Naive thymus-derived CD4-positive, alpha-beta T cell (primary cell): ENCODE data around the gene SEC22A. TPM values are rescaled to one million over a fixed set of nuclear protein-coding genes. Genes with fewer than 3 reads are reported as not detected.
A peak's percentile ranks its signal among the peaks of the same experiment; 100 is the strongest.

ENCODE experiments used
- ATAC-seq: fragments of 150-1000 bp; cut with Tn5 transposase; 2 replicates; pipeline ENCODE4 v1.10.0; 2021; ENCODE audit warnings: mild to moderate bottlenecking, moderate library complexity
- CTCF ChIA-PET: fragments of 350-600 bp; sonication (Branson Sonifier 250); formaldehyde crosslinking; loops from one replicate; lab custom pipeline; 2021; ENCODE audit warnings: antibody characterized with exemption; lab: Charles Lee
- POLR2A ChIA-PET: fragments of 350-600 bp; sonication (Branson Sonifier 250); formaldehyde crosslinking; loops from one replicate; lab custom pipeline; 2021; ENCODE audit warnings: antibody characterized with exemption, inconsistent platforms; lab: Charles Lee
- DNase-seq, 9 donors: peaks; one replicate each; pipeline versions ENCODE4 v3.0.0 to v3.0.0-alpha.2; 2020 to 2022; ENCODE audit warnings: mixed read lengths in 1 of 9
- H3K27ac ChIP-seq: one replicate; pipeline ENCODE4 v1.7.0; 2013; ENCODE audit warnings: mild to moderate bottlenecking, low read depth, low read length, moderate library complexity
- H3K27me3 ChIP-seq, 2 donors: one replicate each; pipeline ENCODE4 v1.7.0; 2013; ENCODE audit warnings: low read length in 2 of 2, mild to moderate bottlenecking in 2 of 2, moderate library complexity in 2 of 2; ENCODE audit not compliant: control insufficient read depth in 2 of 2, insufficient read depth in 2 of 2
- H3K36me3 ChIP-seq, 3 experiments: 1 replicate in 2 of 3; 2 replicates in 1 of 3; pipeline ENCODE4 v1.7.0; 2013; ENCODE audit warnings: low read length in 3 of 3, mild to moderate bottlenecking in 3 of 3, moderate library complexity in 1 of 3; ENCODE audit not compliant: insufficient read depth in 3 of 3, control insufficient read depth in 2 of 3
- H3K4me1 ChIP-seq, 2 donors: one replicate each; pipeline ENCODE4 v1.7.0; 2013; ENCODE audit warnings: low read length in 2 of 2, mild to moderate bottlenecking in 2 of 2, moderate library complexity in 1 of 2; ENCODE audit not compliant: control insufficient read depth in 2 of 2, insufficient read depth in 2 of 2
- H3K4me3 ChIP-seq: 2 replicates; pipeline ENCODE4 v1.7.0; 2013; ENCODE audit warnings: mild to moderate bottlenecking, low read length
- H3K9me3 ChIP-seq, 3 experiments: 1 replicate in 2 of 3; 2 replicates in 1 of 3; pipeline ENCODE4 v1.7.0; 2013; ENCODE audit warnings: low read length in 3 of 3; ENCODE audit not compliant: control insufficient read depth in 2 of 3
- H3K27ac Mint-ChIP-seq, 9 donors: one replicate each; pipeline ENCODE4 v1.8.0; 2020 to 2022; ENCODE audit warnings: mixed read lengths in 9 of 9, mild to moderate bottlenecking in 8 of 9, moderate library complexity in 5 of 9, inconsistent platforms in 2 of 9
- H3K27me3 Mint-ChIP-seq, 5 donors: one replicate each; pipeline ENCODE4 v1.8.0; 2021 to 2022; ENCODE audit warnings: mixed read lengths in 5 of 5, mild to moderate bottlenecking in 1 of 5
- H3K36me3 Mint-ChIP-seq, 5 donors: one replicate each; pipeline ENCODE4 v1.8.0; 2020 to 2022; ENCODE audit warnings: mixed read lengths in 5 of 5, mild to moderate bottlenecking in 3 of 5, inconsistent platforms in 1 of 5
- H3K4me1 Mint-ChIP-seq, 7 donors: one replicate each; pipeline ENCODE4 v1.8.0; 2020 to 2022; ENCODE audit warnings: mixed read lengths in 7 of 7, mild to moderate bottlenecking in 3 of 7, inconsistent platforms in 1 of 7
- H3K4me3 Mint-ChIP-seq, 10 donors: one replicate each; pipeline ENCODE4 v1.8.0; 2020 to 2022; ENCODE audit warnings: mild to moderate bottlenecking in 10 of 10, mixed read lengths in 10 of 10, moderate library complexity in 6 of 10, inconsistent platforms in 2 of 10
- H3K9me3 Mint-ChIP-seq, 11 donors: one replicate each; pipeline ENCODE4 v1.8.0; 2020 to 2022; ENCODE audit warnings: mixed read lengths in 11 of 11, mild to moderate bottlenecking in 4 of 11, inconsistent platforms in 1 of 11, moderate library complexity in 1 of 11
- intact Hi-C, 2 donors: fragments of 100-400 bp; cut with micrococcal nuclease; formaldehyde crosslinking; loops; one replicate each; pipeline ENCODE4 v1.15.1; 2023
- polyA plus RNA-seq, 2 donors: library from polyadenylated mRNA; unstranded; fragments of 300-500 nt; fragmentation: Illumina TruSeq; gene quantifications; one replicate each; pipeline ENCODE4 v1.2.3, GENCODE V29; 2021
- total RNA-seq, 6 experiments: library from RNA in 5 of 6; stranded (reverse) in 5 of 6; gene quantifications; 1 replicate in 5 of 6; 2 replicates in 1 of 6; pipeline ENCODE4 v1.2.3 and lab custom pipeline; 2021 to 2026

The SEC22A gene
- total and polyA plus RNA-seq, 7 experiments from 2014 or later: 14.0 to 20.1 (median 16.1) TPM

DNA sequence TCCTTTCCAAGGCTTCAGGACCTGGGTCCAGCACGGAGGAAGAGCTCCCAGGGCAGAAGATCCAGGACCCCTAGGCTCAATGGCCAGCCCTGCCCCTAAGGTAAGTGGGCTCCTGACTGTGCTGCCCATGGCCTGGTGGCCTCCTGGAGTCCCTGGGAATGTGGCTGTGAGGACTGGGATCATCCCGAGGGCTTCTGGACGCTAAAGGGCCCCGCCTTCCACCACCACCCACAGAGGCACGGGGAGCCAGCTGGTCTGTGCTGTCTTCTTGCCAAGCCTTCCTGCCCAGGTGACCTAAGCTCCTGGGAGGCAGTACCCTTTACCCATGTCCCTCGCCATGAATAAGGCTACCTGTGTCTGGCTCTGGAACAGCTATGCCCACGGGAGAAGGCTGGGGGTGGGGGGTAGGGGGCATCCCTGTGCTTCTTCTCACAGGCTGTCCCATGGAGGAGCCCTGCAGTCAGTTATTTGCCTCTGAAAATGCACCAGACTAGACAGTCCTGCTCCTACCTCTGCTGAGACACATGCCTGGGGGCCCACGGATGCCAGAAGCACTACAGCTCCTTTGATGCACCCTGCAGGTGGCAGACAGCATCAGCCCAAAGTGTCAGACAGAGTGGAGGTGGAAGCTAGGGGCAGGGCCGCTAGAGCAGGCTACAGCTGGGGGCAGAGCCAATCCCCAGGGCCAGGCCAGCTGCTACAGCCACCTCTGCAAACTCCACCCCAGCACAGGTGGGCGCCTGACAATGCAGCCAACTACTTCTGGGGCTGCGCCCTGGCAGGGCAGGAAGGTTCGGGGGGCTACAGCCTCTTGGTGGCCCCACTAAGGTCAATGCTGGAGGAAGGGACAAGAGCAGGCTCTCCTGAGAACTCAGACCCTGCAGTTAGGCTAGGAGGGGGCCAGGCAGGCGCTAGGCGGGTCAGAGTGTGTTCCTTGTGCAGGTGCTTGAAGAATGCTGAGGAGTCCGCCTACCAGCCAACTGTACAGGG lies 90.9 kb downstream of the SEC22A start:
- Mint-ChIP-seq H3K4me1 (peaks cover 0 to 3% (median 0%) of the 10 kb centered on the region in 7 donors), H3K9me3 (peaks cover 0 to 1% (median 0%) of the 10 kb centered on the region in 11 donors), H3K27ac (no peak overlapping the region), H3K36me3 (no peaks in the 10 kb centered on the region), H3K27me3 (peaks cover 0 to 33% (median 0%) of the 10 kb centered on the region in 5 donors), H3K4me3 (no peak overlapping the region)
- intact Hi-C loops: no loop called here
- H3K4me3 ChIP-seq: no peak overlapping the region
- no peaks in the 10 kb centered on the region for H3K36me3 ChIP-seq
- H3K27ac ChIP-seq: no peak overlapping the region
- H3K9me3 ChIP-seq: no peaks in the 10 kb centered on the region
- no peak for DNase-seq
- no peaks in the 10 kb centered on the region for H3K4me1 ChIP-seq
- no peaks in the 10 kb centered on the region for H3K27me3 ChIP-seq
- ChIA-PET POLR2A (no interaction called here), CTCF (no interaction called here)
- ATAC-seq: no peak

DNA sequence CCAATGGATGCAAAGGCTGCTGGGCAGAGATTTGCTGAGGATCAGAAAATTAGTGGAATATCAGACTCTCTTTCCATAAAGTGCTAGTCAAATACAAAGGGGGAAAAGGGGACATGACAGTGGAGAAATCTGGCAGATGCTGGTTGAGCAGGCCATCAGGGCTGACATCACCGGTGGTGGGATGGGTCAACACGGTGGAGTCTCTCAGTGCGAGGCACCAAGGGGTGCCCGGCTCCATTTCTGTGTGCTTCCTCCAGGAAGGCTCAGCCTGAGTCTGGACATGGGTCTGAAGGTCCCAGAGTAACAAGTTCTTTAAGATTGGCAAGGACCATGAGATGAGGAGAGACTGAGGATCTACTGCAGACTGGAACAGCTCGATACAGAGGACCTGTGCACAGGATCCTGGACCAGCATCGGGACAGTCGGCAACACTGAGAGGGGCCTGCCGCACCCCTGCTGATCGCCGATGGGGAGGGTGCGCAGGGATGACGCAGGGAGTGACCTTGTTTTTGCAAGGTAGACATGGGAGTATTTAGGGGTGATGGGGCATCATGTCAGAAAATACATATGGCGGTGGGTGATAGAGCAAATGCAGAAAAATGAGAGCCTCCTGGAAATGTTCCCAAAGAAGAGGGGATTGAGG lies 92.7 kb downstream of the SEC22A start:
- no peaks in the 10 kb centered on the region for H3K36me3 Mint-ChIP-seq
- POLR2A ChIA-PET: no interaction called here

DNA sequence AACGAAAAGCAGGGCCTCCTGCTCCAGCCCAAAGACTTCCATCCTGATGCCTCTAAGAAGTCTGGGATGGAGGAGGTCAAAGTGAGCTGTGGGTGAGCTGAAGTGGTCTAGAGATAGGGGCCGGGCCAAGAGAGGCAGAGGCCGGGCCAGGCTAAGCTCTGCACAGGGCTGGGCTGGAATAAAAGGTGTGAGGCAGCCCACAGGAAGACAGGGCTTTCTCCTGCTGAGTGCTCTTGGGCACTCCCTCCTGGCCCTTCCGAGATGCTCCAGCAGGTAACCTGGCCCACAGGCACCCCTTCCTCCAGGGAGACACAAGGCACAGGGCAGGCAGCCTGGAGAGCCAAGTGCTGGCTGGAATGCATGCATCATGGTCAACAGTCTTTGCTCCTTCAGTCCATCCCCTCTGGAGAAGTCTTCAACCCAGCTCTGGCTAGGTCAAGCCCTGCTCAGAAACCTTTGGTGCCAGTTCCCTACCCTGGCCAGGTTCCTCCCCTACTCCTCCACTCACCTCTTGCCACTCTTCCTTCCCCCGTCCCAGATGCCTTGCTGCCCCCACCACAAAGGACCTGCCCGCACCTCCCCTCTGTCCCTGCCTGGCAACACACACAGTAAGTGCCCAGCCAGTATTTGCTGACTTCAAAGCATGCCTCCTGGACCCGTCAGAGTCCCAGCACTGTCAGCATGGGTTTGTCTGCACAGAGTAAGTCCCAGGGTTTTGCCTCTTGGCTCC lies 93.6 kb downstream of the SEC22A start:
- Histone ChIP-seq H3K4me1 (no peaks in the 10 kb centered on the region), H3K4me3 (no peak overlapping the region), H3K36me3 (no peaks in the 10 kb centered on the region), H3K27me3 (no peaks in the 10 kb centered on the region), H3K9me3 (no peaks in the 10 kb centered on the region), H3K27ac (no peak overlapping the region)
- H3K27me3 Mint-ChIP-seq: peaks cover 0 to 33% (median 0%) of the 10 kb centered on the region in 5 donors
- POLR2A ChIA-PET: no interaction called here
- CTCF ChIA-PET: no interaction called here
- H3K9me3 Mint-ChIP-seq: peaks cover 0 to 1% (median 0%) of the 10 kb centered on the region in 11 donors
- intact Hi-C loops: no loop called here
- H3K27ac Mint-ChIP-seq: no peak overlapping the region
- DNase-seq (no peak), ATAC-seq (peak; percentile 8)
- H3K4me3 Mint-ChIP-seq: no peak overlapping the region
- H3K36me3 Mint-ChIP-seq: no peaks in the 10 kb centered on the region
- peaks cover 0 to 3% (median 0%) of the 10 kb centered on the region in 7 donors for H3K4me1 Mint-ChIP-seq

More for the DNA sequence above, 92.7 kb downstream of the SEC22A start:
- no peak overlapping the region for H3K27ac Mint-ChIP-seq
- H3K4me1 Mint-ChIP-seq: peaks cover 0 to 3% (median 0%) of the 10 kb centered on the region in 7 donors
- ATAC-seq (no peak), DNase-seq (no peak)
- peaks cover 0 to 33% (median 0%) of the 10 kb centered on the region in 5 donors for H3K27me3 Mint-ChIP-seq
- intact Hi-C loops: no loop called here
- Histone ChIP-seq H3K4me1 (no peaks in the 10 kb centered on the region), H3K4me3 (no peak overlapping the region), H3K9me3 (no peaks in the 10 kb centered on the region), H3K27ac (no peak overlapping the region), H3K36me3 (no peaks in the 10 kb centered on the region), H3K27me3 (no peaks in the 10 kb centered on the region)
- CTCF ChIA-PET: no interaction called here
- peaks cover 0 to 1% (median 0%) of the 10 kb centered on the region in 11 donors for H3K9me3 Mint-ChIP-seq
- no peak overlapping the region for H3K4me3 Mint-ChIP-seq

DNA sequence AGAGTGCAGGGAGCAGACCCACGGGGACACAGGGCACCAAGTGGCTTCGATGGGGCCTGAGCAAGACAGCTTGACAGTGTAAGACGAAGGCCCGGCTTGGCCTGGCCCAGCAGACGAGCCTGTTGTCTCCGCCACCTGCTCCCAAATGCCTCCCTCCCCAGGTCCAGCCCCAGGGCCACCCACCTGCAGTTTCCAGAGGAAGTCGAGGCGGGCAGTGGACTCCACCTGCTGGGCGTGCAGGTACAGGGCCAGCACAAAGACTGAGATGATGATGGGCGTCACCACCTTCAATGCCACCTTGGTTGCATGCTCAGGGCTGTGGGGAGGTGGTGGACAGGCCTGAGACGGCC lies 94.1 kb downstream of the SEC22A start:
- H3K4me3 Mint-ChIP-seq: no peak overlapping the region
- H3K4me1 ChIP-seq: no peaks in the 10 kb centered on the region
- DNase-seq (no peak), ATAC-seq (peak; percentile 3)
- no peaks in the 10 kb centered on the region for H3K36me3 ChIP-seq
- intact Hi-C loops: no loop called here
- peaks cover 0 to 1% (median 0%) of the 10 kb centered on the region in 11 donors for H3K9me3 Mint-ChIP-seq
- no peak overlapping the region for H3K27ac ChIP-seq
- CTCF ChIA-PET: no interaction called here
- peaks cover 0 to 3% (median 0%) of the 10 kb centered on the region in 7 donors for H3K4me1 Mint-ChIP-seq
- POLR2A ChIA-PET: no interaction called here
- H3K4me3 ChIP-seq: no peak overlapping the region
- no peaks in the 10 kb centered on the region for H3K36me3 Mint-ChIP-seq
- no peaks in the 10 kb centered on the region for H3K27me3 ChIP-seq
- H3K27me3 Mint-ChIP-seq: peaks cover 0 to 33% (median 0%) of the 10 kb centered on the region in 5 donors
- no peak overlapping the region for H3K27ac Mint-ChIP-seq
- H3K9me3 ChIP-seq: no peaks in the 10 kb centered on the region

DNA sequence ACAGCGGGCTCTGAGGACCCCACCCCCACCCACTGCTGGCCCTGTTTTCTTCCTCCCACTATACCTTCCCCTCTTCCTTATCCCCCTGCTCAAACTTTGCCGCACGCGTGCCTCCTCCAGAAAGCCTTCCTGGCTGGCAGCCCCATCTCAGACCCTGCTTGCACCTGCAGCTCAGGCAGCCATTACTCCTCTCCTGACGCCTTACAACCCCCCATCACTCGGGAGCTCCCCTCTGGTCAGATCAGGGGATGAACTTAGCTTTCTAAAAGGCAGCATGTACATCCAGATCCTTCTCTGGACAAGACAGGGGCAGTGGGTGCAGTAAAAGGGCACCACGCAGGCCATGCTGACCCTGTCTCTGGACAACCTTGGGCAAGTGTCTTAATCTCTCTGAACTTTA lies 94.5 kb downstream of the SEC22A start:
- intact Hi-C loops: no loop called here
- no peaks in the 10 kb centered on the region for H3K4me1 ChIP-seq
- Mint-ChIP-seq H3K27ac (no peak overlapping the region), H3K27me3 (peaks cover 0 to 29% (median 0%) of the 10 kb centered on the region in 5 donors), H3K36me3 (no peaks in the 10 kb centered on the region), H3K4me3 (no peak overlapping the region), H3K4me1 (peaks cover 0 to 3% (median 0%) of the 10 kb centered on the region in 7 donors), H3K9me3 (peaks cover 0 to 1% (median 0%) of the 10 kb centered on the region in 11 donors)
- no peak for ATAC-seq
- ChIA-PET POLR2A (no interaction called here), CTCF (no interaction called here)
- H3K27ac ChIP-seq: no peak overlapping the region
- no peaks in the 10 kb centered on the region for H3K36me3 ChIP-seq
- no peak overlapping the region for H3K4me3 ChIP-seq
- no peaks in the 10 kb centered on the region for H3K9me3 ChIP-seq
- DNase-seq: no peak
- no peaks in the 10 kb centered on the region for H3K27me3 ChIP-seq

DNA sequence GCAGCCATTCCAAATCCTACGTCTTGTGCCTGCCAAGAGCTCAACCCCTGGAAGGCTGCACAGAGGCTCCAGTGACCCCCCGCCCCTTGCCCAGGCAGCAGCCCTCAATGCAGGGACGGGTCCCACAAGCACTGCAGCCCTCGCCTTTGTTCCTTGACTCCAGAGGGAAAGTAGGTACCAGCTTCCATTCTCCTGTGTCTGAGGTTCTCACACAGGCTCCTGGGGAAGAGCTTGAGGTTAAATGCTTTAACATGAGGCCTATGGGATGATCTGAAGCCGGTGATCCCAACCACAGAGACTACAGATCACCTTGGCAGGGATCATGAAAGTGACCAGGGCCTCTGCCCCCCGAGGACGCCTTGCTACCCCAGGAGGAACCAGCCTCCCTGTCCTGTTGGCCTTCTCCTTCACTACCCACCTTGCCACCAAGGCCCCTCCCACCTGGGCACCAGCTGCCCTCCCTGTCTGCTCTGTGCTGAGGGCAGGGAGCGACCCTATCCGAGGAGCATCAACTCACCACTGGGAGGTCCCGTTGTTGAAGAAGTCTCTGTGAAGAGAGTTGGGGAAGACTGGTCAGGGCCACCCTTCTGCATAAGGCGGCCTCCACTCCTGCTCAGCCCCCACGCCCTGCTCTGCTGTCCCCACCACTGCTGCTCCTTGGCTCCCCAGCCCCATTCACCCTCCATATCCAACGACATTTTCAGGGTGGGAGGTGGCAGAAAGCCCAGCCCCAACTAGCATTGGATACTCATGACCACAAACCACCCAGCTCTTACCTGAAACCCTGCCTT lies 95.3 kb downstream of the SEC22A start:
- no peak for DNase-seq
- Mint-ChIP-seq H3K9me3 (peaks cover 0 to 1% (median 0%) of the 10 kb centered on the region in 11 donors), H3K4me1 (peaks cover 0 to 3% (median 0%) of the 10 kb centered on the region in 7 donors), H3K27ac (no peak overlapping the region), H3K36me3 (no peaks in the 10 kb centered on the region), H3K27me3 (peaks cover 0 to 29% (median 0%) of the 10 kb centered on the region in 5 donors), H3K4me3 (no peak overlapping the region)
- no peak overlapping the region for H3K27ac ChIP-seq
- no peaks in the 10 kb centered on the region for H3K9me3 ChIP-seq
- intact Hi-C loops: no loop called here
- H3K4me1 ChIP-seq: no peaks in the 10 kb centered on the region
- ChIA-PET POLR2A (no interaction called here), CTCF (no interaction called here)
- no peaks in the 10 kb centered on the region for H3K36me3 ChIP-seq
- ATAC-seq: no peak
- no peaks in the 10 kb centered on the region for H3K27me3 ChIP-seq
- no peak overlapping the region for H3K4me3 ChIP-seq
